Endothelial cell (in vitro differentiated cells): ENCODE data around the gene PPL. TPM values are rescaled to one million over a fixed set of nuclear protein-coding genes. Genes with fewer than 3 reads are reported as not detected.
"Not testable (repeated sequence)": the region's sequence is repeated elsewhere in the genome, so short reads cannot be mapped to it uniquely, and the experiment has no call there.

ENCODE experiments used
- DNase-seq: peaks from one replicate; pipeline ENCODE4 v3.0.0; 2021; ENCODE audit warnings: low spot score
- H3K27ac Mint-ChIP-seq: one replicate; pipeline ENCODE4 v1.8.0; 2021; ENCODE audit warnings: mixed read lengths, inconsistent platforms; ENCODE audit not compliant: unreplicated experiment
- H3K27me3 Mint-ChIP-seq: one replicate; pipeline ENCODE4 v1.8.0; 2021; ENCODE audit warnings: mild to moderate bottlenecking, moderate library complexity, mixed read lengths, inconsistent platforms; ENCODE audit not compliant: unreplicated experiment
- H3K36me3 Mint-ChIP-seq: one replicate; pipeline ENCODE4 v1.8.0; 2021; ENCODE audit warnings: mild to moderate bottlenecking, low read depth, mixed read lengths, inconsistent platforms; ENCODE audit not compliant: unreplicated experiment
- H3K4me1 Mint-ChIP-seq: one replicate; pipeline ENCODE4 v1.8.0; 2021; ENCODE audit warnings: mild to moderate bottlenecking, mixed read lengths, inconsistent platforms; ENCODE audit not compliant: unreplicated experiment
- H3K4me3 Mint-ChIP-seq: one replicate; pipeline ENCODE4 v1.8.0; 2021; ENCODE audit warnings: mild to moderate bottlenecking, mixed read lengths, inconsistent platforms; ENCODE audit not compliant: unreplicated experiment
- H3K9me3 Mint-ChIP-seq: one replicate; pipeline ENCODE4 v1.8.0; 2021; ENCODE audit warnings: mixed read lengths, inconsistent platforms; ENCODE audit not compliant: unreplicated experiment
- CTCF ChIP-seq: fragments of 200-600 bp; sonication (generic); IDR thresholded peaks from one replicate; pipeline ENCODE4 v1.5.0; 2021; ENCODE audit warnings: antibody characterized with exemption; ENCODE audit not compliant: unreplicated experiment
- total RNA-seq: library from RNA; stranded (reverse); fragmentation: NEBNext Ultra II Directional; extraction: Animal tissue kit (Norgen Biotek cat#: 25700); gene quantifications from one replicate; pipeline ENCODE4 v1.2.1, GENCODE V29; 2021; ENCODE audit not compliant: unreplicated experiment

PPL gene
- total RNA-seq, 1 donor from 2014 or later, result 1.1 TPM

GRCh38 chr16:4972938-4973587, 36.1 kb upstream of the PPL start:
- no peaks in the 10 kb centered on the region for H3K9me3 Mint-ChIP-seq
- no peak for DNase-seq
- H3K4me1 Mint-ChIP-seq, result peaks cover 9% of the 10 kb centered on the region
- H3K36me3 Mint-ChIP-seq, result peaks cover 3% of the 10 kb centered on the region
- no peaks in the 10 kb centered on the region for H3K27me3 Mint-ChIP-seq
- H3K27ac Mint-ChIP-seq, result no peak overlapping the region
- TF ChIP-seq CTCF, result no peak
- no peak overlapping the region for H3K4me3 Mint-ChIP-seq

- no peak overlapping the region for H3K27ac Mint-ChIP-seq
- H3K4me1 Mint-ChIP-seq, result peaks cover 5% of the 10 kb centered on the region
- no peak for TF ChIP-seq CTCF
- H3K9me3 Mint-ChIP-seq, result no peaks in the 10 kb centered on the region
- H3K27me3 Mint-ChIP-seq, result no peaks in the 10 kb centered on the region
- DNase-seq, result no peak
- no peak overlapping the region for H3K4me3 Mint-ChIP-seq
- no peaks in the 10 kb centered on the region for H3K36me3 Mint-ChIP-seq
Measured at GRCh38 chr16:4970010-4970409, 33.1 kb upstream of the PPL start.

GRCh38 chr16:4968879-4969483, 32.0 kb upstream of the PPL start:
- no peak overlapping the region for H3K27ac Mint-ChIP-seq
- no peak for DNase-seq

GRCh38 chr16:4968278-4968677, 31.3 kb upstream of the PPL start:
- H3K27ac Mint-ChIP-seq, H3K9me3 Mint-ChIP-seq, DNase-seq, H3K4me1 Mint-ChIP-seq, H3K4me3 Mint-ChIP-seq, H3K36me3 Mint-ChIP-seq, H3K27me3 Mint-ChIP-seq: not testable (repeated sequence)

More at GRCh38 chr16:4968879-4969483, 32.0 kb upstream of the PPL start:
- no peaks in the 10 kb centered on the region for H3K9me3 Mint-ChIP-seq
- H3K4me3 Mint-ChIP-seq, result no peak overlapping the region
- no peak for TF ChIP-seq CTCF
- peaks cover 5% of the 10 kb centered on the region for H3K4me1 Mint-ChIP-seq
- no peaks in the 10 kb centered on the region for H3K27me3 Mint-ChIP-seq
- no peaks in the 10 kb centered on the region for H3K36me3 Mint-ChIP-seq

GRCh38 chr16:4966736-4967453, 29.9 kb upstream of the PPL start:
- Mint-ChIP-seq H3K4me1 (peaks cover 5% of the 10 kb centered on the region), H3K36me3 (no peaks in the 10 kb centered on the region)
- no peak for TF ChIP-seq CTCF

GRCh38 chr16:4963527-4963926, 26.6 kb upstream of the PPL start:
- not testable (repeated sequence) for H3K4me1 Mint-ChIP-seq, H3K9me3 Mint-ChIP-seq, DNase-seq, H3K27ac Mint-ChIP-seq, H3K27me3 Mint-ChIP-seq, H3K36me3 Mint-ChIP-seq, H3K4me3 Mint-ChIP-seq

More at GRCh38 chr16:4966736-4967453, 29.9 kb upstream of the PPL start:
- Mint-ChIP-seq H3K9me3 (no peaks in the 10 kb centered on the region), H3K4me3 (no peak overlapping the region), H3K27me3 (no peaks in the 10 kb centered on the region), H3K27ac (no peak overlapping the region)
- no peak for DNase-seq
